HG03095 (cell line): ENCODE data around the gene TIMM21.

Experiments used
- ATAC-seq: cut with Tn5 transposase; IDR thresholded peaks from one replicate; pipeline ENCODE4 v1.9.1; 2021; ENCODE audit warnings: moderate library complexity; ENCODE audit not compliant: unreplicated experiment

Gene TIMM21

DNA sequence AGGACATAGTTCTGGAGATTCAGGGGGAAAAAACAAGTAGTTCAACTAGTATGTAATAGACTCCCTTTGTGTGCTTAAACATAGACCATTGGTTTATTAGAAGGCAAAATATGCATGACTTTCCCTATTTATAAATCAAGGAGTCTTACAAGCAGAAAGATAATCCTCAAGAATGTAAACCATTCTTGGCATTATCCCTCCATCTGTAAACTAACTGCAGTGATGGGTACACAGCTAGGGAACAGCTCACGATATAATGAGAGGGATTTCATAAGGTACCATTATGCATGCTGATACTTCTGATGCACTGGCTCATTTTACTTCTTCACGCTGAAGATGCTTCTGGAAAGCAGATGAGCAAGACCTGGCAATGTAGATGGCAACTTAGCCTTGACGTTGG, 1.6 kb upstream of the TIMM21 start:
- no peak for ATAC-seq

DNA sequence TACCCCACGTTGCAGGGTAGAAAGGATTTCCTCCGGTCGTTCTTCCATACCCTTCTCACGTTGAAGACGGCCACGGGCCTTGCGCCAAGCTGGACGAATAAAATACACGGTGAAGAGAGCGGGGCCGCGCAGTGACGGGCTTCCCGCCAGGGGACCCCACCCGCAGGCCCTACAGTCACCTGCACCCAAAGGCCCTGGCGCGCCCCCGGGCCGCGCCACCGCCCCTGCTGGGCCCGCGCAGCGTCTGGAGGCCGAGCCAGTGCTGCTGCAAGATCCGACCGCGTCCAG, 888 bp upstream of the TIMM21 start:
- no peak for ATAC-seq

DNA sequence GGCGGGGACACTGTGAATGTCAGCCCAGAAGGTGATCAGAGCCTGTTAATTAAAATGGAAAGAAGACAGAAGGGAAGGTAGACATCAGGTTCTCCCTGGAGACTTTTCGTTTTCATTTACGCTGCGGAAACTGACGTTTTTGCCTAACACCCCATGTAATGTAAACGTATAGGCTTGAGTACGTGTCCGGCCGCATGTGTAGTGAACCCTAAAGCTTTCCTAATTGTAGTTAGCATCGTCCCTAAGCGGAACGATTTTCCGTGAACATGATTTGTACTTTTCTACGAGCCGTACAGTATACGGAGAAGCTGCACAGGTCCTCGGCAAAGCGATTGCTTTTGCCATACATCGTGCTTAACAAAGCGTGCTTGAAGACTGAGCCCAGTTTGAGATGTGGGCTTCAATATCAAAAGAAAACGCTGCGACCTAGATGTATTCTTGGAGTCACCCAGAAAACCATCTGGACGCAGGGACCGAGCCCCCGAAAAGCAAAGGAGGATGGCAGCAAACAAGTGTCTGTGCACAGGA, 284 bp downstream of the TIMM21 start:
- ATAC-seq = peak; percentile 8

DNA sequence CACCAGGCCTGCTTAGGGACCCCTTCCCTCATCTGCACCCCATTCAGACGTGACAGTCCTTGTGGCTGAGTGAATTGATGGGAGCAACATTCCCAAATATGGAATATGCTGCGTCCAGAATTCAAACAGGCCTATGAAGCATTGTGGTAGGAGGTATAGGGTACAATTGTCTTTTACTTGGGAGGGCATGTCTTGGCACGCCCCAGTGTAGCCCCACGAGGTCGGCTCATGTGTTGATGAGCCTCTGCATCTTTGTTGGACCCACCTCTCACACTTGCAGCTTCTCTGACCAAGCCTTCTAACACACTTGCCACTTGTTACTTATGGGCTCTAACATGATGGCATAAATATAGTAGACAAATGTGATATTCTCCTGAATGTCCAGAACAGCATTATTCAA, 1.6 kb downstream of the TIMM21 start:
- ATAC-seq = no peak

DNA sequence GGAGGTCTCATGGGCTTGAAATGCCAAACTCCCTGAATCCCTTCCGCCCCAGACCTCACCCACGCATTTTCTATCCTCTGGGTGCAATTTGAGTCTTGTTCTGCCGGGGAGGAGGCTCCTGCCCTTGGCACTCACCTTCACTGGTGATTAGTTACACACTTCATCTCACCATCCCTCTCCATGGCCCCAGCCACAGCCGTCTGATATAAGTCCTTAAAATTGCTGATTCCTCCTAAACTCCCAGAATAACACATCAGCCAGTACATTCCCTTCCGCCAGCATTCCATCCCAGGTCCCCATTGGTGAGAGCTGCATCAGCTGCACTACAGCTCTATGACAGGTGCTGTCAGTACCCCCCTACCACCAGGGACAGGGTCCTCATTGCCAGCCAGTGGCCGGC, 3.9 kb downstream of the TIMM21 start:
- no peak for ATAC-seq

DNA sequence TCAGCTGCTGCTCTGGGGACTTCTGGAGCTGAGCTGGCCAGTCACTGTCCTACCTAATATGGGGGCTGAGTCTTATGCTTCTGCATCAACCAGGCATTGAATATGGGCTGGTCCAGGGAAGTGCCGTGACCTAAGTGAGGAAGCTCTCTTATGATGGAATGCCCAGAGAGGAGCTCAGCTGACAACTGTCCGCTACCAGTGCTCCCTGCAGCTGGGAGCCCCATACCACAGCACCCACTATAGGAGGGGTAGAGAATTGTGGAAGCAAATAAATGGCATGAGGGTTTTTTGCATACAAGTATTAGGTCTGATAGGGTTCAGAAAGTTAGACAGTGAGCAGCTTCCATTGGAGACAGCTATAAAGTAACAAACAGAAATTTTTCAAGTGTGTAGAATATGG, 4.5 kb downstream of the TIMM21 start:
- no peak for ATAC-seq

GRCh38 chr18:74153377-74153776, 5.1 kb downstream of the TIMM21 start:
- no peak for ATAC-seq

DNA sequence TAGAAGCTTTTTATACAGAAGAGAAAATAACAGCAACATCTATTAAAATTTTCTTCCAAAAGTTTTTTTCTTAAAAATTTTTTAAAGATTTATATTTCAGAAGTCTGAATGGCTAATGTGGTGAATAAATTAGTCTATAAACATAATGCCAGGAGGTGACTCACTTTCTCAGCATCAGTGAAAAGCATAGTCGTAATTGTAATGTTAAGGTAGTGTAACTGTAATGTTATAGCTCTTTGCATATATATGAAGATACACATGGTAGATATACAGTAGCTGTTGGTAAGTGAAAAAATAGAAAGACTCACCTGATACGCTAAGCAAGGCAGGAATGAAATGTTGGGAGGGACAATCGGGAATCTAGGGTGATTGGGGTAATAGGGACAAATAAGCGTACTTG, 5.5 kb downstream of the TIMM21 start:
- no peak for ATAC-seq

DNA sequence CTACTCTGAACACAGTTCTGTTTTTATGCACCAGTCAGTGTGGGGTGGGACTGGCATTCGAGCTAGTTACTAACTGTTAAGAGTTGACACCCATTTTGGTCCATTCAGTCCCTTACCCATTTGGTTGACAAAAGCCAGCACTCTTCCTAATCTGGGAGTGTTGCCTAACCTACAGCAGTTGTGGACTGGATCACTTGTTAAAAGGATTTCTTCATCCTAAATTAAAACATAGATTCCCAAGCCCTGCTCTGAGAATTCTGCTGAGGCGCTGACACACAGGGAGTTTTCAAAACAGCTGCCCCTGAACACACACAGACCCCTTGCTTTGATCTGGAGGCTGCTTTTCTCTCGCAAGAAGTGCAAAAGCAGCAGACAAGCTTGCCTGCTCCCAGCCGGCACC, 6.4 kb downstream of the TIMM21 start:
- ATAC-seq = no peak

- no peak for ATAC-seq
Observed at GRCh38 chr18:74155276-74155675, 7.0 kb downstream of the TIMM21 start.

DNA sequence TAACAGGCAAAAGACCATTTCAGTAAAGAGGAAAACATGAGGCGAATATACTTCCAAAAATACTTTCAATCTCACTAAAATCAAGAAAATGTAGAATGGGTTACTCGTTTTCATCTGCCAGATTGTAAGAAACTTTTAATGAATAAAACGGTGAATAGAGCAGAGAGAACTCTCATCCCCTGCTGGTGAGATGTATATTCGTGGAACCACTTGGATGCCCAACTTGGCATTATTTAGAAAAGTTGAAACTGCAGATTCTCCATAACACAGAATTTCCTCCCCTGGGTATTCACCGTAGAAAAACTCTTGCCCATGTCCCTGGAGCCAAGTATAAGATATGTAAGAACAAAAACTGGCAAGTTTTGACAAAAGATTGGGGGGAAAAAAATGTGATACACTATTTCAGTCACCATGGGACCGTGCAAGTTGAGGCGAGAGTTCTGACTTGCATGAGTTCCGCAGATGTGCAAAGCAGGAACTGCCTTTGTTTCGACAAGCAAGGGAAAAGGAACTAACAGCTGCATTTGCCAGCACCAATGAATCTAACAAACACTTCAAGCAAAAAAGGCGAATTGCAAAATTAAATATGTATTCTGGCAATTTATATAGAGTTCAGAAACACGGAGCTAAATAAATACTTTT, 14.8 kb downstream of the TIMM21 start:
- ATAC-seq = peak; percentile 68

- ATAC-seq = no peak
Observed at GRCh38 chr18:74166386-74166785, 18.1 kb downstream of the TIMM21 start.

DNA sequence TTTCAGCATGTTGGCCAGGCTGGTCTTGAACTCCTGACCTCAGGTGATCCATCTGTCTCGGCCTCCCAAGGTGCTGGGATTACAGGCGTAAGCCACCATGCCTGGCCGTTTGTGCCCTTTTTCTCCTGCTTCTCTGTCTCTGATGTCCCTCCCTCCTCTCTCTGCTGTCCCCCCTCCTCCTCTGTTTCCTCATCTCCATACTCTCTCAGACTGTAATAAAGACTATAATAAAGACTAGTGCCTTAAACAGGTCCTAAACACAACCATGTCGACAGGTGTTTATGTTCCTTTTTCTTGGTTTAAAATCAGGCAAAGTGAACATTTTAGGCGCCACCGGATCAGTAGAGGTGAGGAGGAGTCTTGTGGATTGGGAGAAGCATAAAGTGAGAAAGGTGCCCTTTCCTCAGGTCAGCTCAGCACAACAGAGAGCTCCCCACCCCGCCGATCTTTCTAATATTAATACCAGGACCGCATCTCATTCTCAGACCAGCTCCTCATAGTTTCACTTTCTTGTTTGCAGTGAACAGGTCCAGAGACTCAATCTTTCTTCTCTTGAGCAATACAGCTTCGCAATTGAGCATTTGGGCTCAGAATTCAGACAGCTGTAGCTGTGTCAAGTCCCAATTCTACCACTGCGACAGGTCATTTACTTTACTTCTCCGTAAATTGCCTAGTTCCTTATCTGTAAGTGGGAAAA, 23.7 kb downstream of the TIMM21 start:
- ATAC-seq = peak; percentile 97

DNA sequence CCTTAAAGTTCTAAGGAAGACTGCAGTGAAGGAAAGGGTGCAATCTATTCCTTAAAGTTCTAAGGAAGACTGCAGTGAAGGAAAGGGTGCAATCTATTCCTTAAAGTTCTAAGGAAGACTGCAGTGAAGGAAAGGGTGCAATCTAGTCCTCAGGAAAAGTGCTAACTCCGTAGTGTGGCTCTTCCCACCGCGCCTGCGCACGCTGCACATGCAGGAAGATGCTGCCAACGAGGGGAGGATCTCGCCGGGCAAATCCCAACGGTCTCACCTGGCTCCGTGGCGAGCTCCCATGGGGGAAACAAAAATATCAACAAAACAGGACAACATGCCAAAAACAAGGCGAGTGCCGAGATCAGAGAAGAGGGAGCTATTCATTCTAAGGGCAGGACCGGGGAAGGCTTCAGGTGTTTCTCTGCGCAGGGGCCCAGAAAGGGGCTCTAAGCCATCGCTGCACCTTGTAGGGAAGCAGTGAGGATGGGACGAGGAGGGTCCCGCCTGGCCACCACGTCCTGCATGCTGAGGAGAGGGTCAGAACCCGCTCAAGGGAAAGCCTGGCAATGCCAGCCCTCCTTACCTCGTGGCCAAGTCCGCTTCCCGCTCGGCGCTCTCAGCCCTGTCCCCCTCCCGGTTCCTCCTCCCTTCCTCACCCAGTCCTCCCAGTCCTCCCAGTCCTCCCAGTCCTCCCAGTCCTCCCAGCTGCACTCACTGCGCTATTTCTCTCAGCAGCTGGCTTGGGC, 24.5 kb downstream of the TIMM21 start:
- ATAC-seq = no peak

GRCh38 chr18:74173434-74173750, 25.1 kb downstream of the TIMM21 start:
- ATAC-seq = no peak

DNA sequence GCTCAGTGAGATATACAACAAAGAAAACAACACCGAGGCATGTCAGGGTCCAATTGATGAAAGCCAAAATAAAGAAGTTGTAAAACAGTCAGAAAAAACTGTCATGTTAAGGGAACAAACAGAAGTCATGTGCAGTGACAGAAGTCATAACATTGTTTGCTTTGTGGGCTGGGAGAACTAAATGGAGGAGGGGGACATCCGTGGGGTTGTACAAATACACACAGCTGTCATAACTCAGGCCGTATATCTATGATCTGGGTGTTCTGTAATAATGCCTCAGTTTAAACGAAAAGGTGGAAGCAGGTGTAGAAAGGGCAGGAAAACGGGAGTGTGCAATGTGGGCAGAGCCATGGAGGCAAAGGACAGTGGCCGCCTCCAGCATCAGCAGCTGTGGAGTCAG, 27.3 kb downstream of the TIMM21 start:
- ATAC-seq = no peak

- ATAC-seq = no peak
Observed at GRCh38 chr18:74178884-74179283, 30.6 kb downstream of the TIMM21 start.

- ATAC-seq = no peak
Observed at GRCh38 chr18:74179623-74180199, 31.4 kb downstream of the TIMM21 start.

DNA sequence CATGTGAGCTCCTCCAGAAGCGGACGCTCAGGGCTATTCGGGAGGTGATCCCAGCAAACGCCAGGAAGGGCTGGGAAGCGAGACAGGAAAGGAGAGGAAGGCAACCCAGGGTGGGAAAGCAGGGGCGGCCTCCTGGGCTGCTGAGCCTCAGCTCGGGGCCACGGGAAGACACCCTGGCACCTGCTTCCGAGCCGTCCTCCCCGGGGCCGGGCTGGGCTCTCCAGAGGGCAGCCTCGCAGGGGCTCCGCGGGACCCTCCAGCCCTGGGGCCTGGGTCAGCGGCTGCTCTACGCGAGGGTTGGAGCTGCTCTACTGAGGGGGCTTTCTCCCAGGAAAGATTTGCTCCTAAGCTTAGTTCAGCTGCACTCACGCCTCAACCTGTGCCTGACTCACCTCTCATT, 34.0 kb downstream of the TIMM21 start:
- ATAC-seq = no peak

DNA sequence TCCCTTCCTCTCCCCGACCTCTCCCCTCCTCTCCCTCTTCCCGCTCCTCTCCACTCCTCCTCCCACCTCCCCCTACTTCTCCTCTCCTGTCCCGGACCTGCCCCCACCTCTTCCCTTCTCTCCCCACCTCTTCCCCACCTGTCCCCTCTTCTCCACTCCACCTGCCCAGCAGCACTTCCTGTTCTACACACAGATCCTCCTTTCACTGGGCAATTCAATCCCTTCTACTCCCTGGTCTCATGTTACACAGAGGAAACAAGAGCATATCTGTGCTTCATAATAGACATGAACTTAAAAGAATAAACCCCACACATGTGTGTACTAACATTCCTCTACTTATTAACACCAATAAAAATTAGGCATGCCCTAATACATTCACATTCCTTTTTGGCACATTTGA, 34.8 kb downstream of the TIMM21 start:
- no peak for ATAC-seq

- ATAC-seq = no peak
Observed at GRCh38 chr18:74184875-74185274, 36.6 kb downstream of the TIMM21 start.

DNA sequence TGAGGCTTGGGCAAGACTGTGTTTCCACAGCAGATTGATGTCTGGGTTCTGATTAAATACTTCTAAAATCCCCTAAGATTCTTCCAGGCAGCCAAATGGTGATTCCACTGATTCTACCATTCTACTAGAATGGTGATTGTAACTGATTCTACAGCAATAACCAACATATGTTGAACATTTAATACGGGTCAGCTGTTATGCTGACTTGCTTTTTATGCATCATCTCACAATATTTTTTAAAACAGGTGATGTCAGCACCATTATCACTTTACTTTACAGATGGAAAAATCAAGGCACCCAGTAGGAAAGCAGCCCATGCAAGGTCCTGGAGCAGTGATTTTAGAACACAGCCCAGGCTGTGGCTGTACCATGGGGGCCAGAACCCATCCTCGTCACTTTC, 37.5 kb downstream of the TIMM21 start:
- ATAC-seq = no peak
